Activated CD4-positive, alpha-beta memory T cell treated with anti-CD3 and anti-CD28 coated beads for 36 hours (primary cell): ENCODE data around the gene CYP24A1. TPM values are rescaled to one million over a fixed set of nuclear protein-coding genes. Genes with fewer than 3 reads are reported as not detected.

Source experiments
- CTCF ChIA-PET: fragments of 350-600 bp; sonication (Branson Sonifier 250); formaldehyde crosslinking; loops from one replicate; lab custom pipeline; 2021; ENCODE audit warnings: antibody characterized with exemption, inconsistent platforms; lab: Charles Lee
- POLR2A ChIA-PET: fragments of 350-600 bp; sonication (Branson Sonifier 250); formaldehyde crosslinking; loops from one replicate; lab custom pipeline; 2021; ENCODE audit warnings: antibody characterized with exemption; lab: Charles Lee
- DNase-seq: peaks from one replicate; pipeline ENCODE4 v3.0.0-alpha.2; 2020
- H3K27ac Mint-ChIP-seq: one replicate; pipeline ENCODE4 v1.8.0; 2021; ENCODE audit warnings: mixed read lengths
- H3K27me3 Mint-ChIP-seq: one replicate; pipeline ENCODE4 v1.8.0; 2021; ENCODE audit warnings: mixed read lengths
- H3K36me3 Mint-ChIP-seq: one replicate; pipeline ENCODE4 v1.8.0; 2021; ENCODE audit warnings: mixed read lengths
- H3K4me1 Mint-ChIP-seq: one replicate; pipeline ENCODE4 v1.8.0; 2021; ENCODE audit warnings: low read depth, mixed read lengths
- H3K4me3 Mint-ChIP-seq: one replicate; pipeline ENCODE4 v1.8.0; 2021; ENCODE audit warnings: mild to moderate bottlenecking, mixed read lengths
- H3K9me3 Mint-ChIP-seq: one replicate; pipeline ENCODE4 v1.8.0; 2021; ENCODE audit warnings: mixed read lengths
- intact Hi-C: fragments of 100-400 bp; cut with micrococcal nuclease; formaldehyde crosslinking; loops from one replicate; pipeline ENCODE4 v1.15.1; 2023
- total RNA-seq, 2 experiments: library from RNA; stranded (reverse); gene quantifications; one replicate each; pipeline ENCODE4 v1.2.3, GENCODE V29; 2021

Gene CYP24A1
- total RNA-seq, 2 experiments from 2014 or later: 0.57 to 0.92 TPM

DNA sequence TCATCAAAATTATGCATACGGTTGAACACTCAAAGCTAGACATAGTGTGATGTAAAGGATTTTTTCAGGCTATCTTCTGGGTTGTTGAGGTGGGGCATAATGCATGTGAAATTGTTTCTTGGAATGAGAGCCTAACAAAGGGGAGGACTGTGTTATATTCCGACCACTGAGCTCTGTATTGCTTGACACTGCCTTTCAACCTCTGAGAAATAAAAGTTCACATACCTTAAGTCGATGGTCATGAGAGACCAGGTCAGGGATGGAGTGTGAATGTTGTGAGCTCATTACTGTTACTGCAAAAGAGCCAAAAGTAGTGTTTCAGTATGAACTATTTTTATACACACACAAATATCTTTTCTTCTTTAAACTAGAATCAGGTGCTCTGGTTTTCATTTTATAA, 39.1 kb upstream of the CYP24A1 start:
- DNase-seq: no peak
- Mint-ChIP-seq H3K27ac (no peak overlapping the region), H3K27me3 (no peaks in the 10 kb centered on the region), H3K4me1 (peaks cover 35% of the 10 kb centered on the region), H3K36me3 (peaks cover 11% of the 10 kb centered on the region), H3K9me3 (no peaks in the 10 kb centered on the region), H3K4me3 (no peak overlapping the region)
- intact Hi-C loops: no loop called here
- CTCF ChIA-PET: interaction anchor here (1.2 to 2.5 kb wide), 3 partner anchors 9 to 109 kb away, joined by 4 to 6 read pairs (median 6); no protein-coding TSS in a partner anchor
- POLR2A ChIA-PET: no interaction called here

- H3K9me3 Mint-ChIP-seq: no peaks in the 10 kb centered on the region
- CTCF ChIA-PET: interaction anchor here (1.7 kb wide), 1 partner anchor 12 kb away, joined by 6 read pairs; no protein-coding TSS in a partner anchor
- peaks cover 37% of the 10 kb centered on the region for H3K4me1 Mint-ChIP-seq
- intact Hi-C loops: no loop called here
- DNase-seq: no peak
- POLR2A ChIA-PET: no interaction called here
- no peaks in the 10 kb centered on the region for H3K27me3 Mint-ChIP-seq
- peaks cover 9% of the 10 kb centered on the region for H3K36me3 Mint-ChIP-seq
- no peak overlapping the region for H3K4me3 Mint-ChIP-seq
- no peak overlapping the region for H3K27ac Mint-ChIP-seq
These were observed 38.4 kb upstream of the CYP24A1 start for GRCh38 chr20:54212226-54212625.

GRCh38 chr20:54209216-54209813, 35.5 kb upstream of the CYP24A1 start:
- H3K4me3 Mint-ChIP-seq: peak overlapping the region; percentile 86
- intact Hi-C loops: loop anchor here (5.0 to 10.0 kb wide), 2 partner anchors 78 to 615 kb away; partner anchors contain the start of gene ZNF217
- DNase-seq: no peak
- H3K27me3 Mint-ChIP-seq: no peaks in the 10 kb centered on the region
- ChIA-PET CTCF (interaction anchor here (1.0 to 2.8 kb wide), 6 partner anchors 9 to 439 kb away, joined by 3 to 18 read pairs (median 10); no protein-coding TSS in a partner anchor), POLR2A (no interaction called here)
- H3K4me1 Mint-ChIP-seq: peaks cover 51% of the 10 kb centered on the region
- no peaks in the 10 kb centered on the region for H3K9me3 Mint-ChIP-seq
- H3K27ac Mint-ChIP-seq: no peak overlapping the region
- no peaks in the 10 kb centered on the region for H3K36me3 Mint-ChIP-seq

DNA sequence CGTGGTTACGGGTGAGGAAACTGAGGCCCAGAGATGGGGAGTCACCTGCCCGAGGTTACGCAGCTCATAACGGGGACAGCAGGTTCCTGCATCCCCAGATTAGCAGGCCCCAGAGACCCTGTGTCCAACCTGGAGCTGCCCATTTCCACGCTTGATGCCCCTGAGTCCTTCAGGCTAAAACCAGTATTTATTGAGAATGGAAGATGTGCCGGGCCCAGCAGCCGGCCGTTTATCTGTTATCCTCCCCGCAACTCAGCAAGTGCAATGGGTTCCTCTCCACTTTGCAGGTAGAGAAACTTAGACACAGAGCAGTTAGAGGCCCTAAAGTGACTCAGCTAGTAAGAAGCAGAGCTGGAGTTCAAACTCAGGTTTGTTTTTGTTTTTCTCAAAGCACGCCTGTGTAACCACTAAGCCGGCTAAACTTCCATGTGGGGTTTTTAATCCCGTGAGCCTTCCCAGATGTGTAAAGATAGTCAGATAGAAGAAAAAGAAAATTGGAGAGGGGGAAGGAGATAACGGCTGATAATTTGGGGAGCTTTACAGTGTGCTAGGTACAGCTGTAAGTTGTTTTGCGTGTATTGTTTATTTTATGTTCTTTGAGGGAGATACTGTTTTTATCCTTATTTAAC, 34.9 kb upstream of the CYP24A1 start:
- Mint-ChIP-seq H3K27ac (peak overlapping the region; percentile 57), H3K4me3 (peak overlapping the region; percentile 86), H3K36me3 (no peaks in the 10 kb centered on the region), H3K27me3 (no peaks in the 10 kb centered on the region), H3K4me1 (peaks cover 51% of the 10 kb centered on the region), H3K9me3 (no peaks in the 10 kb centered on the region)
- intact Hi-C loops: loop anchor here (5.0 to 10.0 kb wide), 2 partner anchors 79 to 614 kb away; partner anchors contain the start of gene ZNF217
- ChIA-PET POLR2A (interaction anchor here (1.1 kb wide), 1 partner anchor 13 kb away, joined by 3 read pairs; no protein-coding TSS in a partner anchor), CTCF (interaction anchor here (0.6 to 2.8 kb wide), 12 partner anchors 10 to 439 kb away, joined by 3 to 18 read pairs (median 6); no protein-coding TSS in a partner anchor)
- peak; percentile 35 for DNase-seq

DNA sequence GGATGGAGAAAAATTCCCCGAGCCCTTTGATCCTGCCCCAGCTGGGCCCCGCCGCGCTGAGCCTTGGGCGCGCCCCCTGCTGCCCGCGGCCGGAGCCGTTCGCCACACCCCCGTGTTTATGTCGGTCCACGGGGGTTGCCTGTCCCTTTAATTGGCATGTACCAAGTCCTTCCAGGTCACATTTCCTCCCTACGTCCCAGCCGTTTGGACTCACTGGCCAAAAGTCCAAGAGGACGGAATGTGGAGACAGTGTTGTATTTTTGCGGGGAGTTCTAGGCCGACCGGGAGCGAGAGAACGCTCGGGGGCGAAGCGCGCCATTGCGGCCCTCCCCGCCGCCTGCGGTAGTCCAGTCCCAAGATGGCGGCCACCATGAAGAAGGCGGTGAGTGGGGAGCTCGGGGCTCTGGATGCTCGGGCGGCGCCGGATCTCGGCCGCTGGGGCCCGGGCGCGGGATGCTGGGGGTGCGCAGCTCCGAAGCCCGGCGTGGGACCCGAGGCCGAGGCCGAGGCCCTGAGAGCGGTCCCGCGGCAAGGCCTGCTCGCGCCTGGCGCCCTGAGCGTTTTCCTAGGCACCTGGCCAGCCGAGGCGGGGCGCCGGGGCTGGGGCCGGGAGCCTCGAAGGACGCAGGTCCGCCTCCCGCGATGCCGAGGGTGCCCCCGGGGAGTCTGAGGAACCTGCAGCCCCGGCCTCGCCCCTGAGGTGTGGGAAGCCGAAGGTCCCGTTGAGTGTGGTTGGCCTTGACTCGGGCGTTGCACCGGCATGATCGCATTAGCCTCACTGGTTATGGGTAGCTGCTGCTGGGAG, 34.2 kb upstream of the CYP24A1 start, which contains the start of gene PFDN4:
TSS of gene PFDN4 (plus strand) at position 345 of the 805 bp plus-strand sequence. CDS start at position 359, 14 bp downstream.
- CTCF ChIA-PET: interaction anchor here (0.6 to 2.8 kb wide), 13 partner anchors 10 to 440 kb away, joined by 3 to 18 read pairs (median 6); no protein-coding TSS in a partner anchor
- Mint-ChIP-seq H3K27me3 (peaks cover 2% of the 10 kb centered on the region), H3K4me1 (peaks cover 50% of the 10 kb centered on the region), H3K36me3 (no peaks in the 10 kb centered on the region), H3K4me3 (peak within 1 kb of the TSS; percentile 95), H3K9me3 (no peaks in the 10 kb centered on the region), H3K27ac (peak within 1 kb of the TSS; percentile 99)
- intact Hi-C loops: loop anchor here (5.0 to 10.0 kb wide), 2 partner anchors 79 to 613 kb away; partner anchors contain the start of gene ZNF217
- POLR2A ChIA-PET: interaction anchor here (1.1 kb wide), 1 partner anchor 14 kb away, joined by 3 read pairs; no protein-coding TSS in a partner anchor
- peak; percentile 88 for DNase-seq

- CTCF ChIA-PET: interaction anchor here (1.0 to 2.8 kb wide), 8 partner anchors 9 to 439 kb away, joined by 3 to 18 read pairs (median 9); no protein-coding TSS in a partner anchor
- peaks cover 2% of the 10 kb centered on the region for H3K27me3 Mint-ChIP-seq
- peak overlapping the region; percentile 95 for H3K4me3 Mint-ChIP-seq
- DNase-seq: no peak
- intact Hi-C loops: loop anchor here (5.0 to 10.0 kb wide), 2 partner anchors 80 to 612 kb away; partner anchors contain the start of gene ZNF217
- H3K36me3 Mint-ChIP-seq: no peaks in the 10 kb centered on the region
- POLR2A ChIA-PET: no interaction called here
- peaks cover 48% of the 10 kb centered on the region for H3K4me1 Mint-ChIP-seq
- H3K9me3 Mint-ChIP-seq: no peaks in the 10 kb centered on the region
- H3K27ac Mint-ChIP-seq: peak overlapping the region; percentile 99
These were observed 33.4 kb upstream of the CYP24A1 start for GRCh38 chr20:54207053-54207742.

- H3K9me3 Mint-ChIP-seq: no peaks in the 10 kb centered on the region
- peaks cover 2% of the 10 kb centered on the region for H3K27me3 Mint-ChIP-seq
- peaks cover 37% of the 10 kb centered on the region for H3K4me1 Mint-ChIP-seq
- intact Hi-C loops: loop anchor here (1.0 to 10.0 kb wide), 3 partner anchors 82 to 611 kb away; partner anchors contain the start of gene ZNF217
- H3K4me3 Mint-ChIP-seq: no peak overlapping the region
- ChIA-PET POLR2A (no interaction called here), CTCF (interaction anchor here (1.1 to 2.3 kb wide), 4 partner anchors 17 to 438 kb away, joined by 3 to 8 read pairs (median 4); no protein-coding TSS in a partner anchor)
- peak; percentile 52 for DNase-seq
- peak overlapping the region; percentile 14 for H3K27ac Mint-ChIP-seq
- H3K36me3 Mint-ChIP-seq: no peaks in the 10 kb centered on the region
These were observed 31.7 kb upstream of the CYP24A1 start for GRCh38 chr20:54205450-54205849.

DNA sequence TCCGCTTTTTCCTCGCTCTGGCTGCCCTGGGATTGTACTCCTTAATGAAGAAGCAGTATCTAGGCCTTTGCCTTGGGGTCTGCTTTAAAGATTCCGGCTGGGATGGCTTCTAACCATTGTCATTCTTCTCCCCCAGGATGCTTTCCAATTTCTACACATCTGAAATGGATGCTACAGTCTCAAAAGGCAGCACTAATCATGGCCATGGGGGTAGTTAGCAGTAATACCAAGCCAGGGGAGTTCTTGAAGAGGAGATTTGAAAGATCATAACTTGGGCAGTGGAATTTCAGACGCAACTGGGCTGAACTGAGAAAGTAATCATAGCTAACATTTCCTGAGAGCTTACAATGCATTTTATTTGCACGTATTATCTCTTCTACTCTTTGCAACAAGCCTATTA, 30.7 kb upstream of the CYP24A1 start:
- Mint-ChIP-seq H3K27me3 (peaks cover 2% of the 10 kb centered on the region), H3K27ac (no peak overlapping the region), H3K36me3 (no peaks in the 10 kb centered on the region), H3K9me3 (no peaks in the 10 kb centered on the region), H3K4me3 (no peak overlapping the region), H3K4me1 (peaks cover 27% of the 10 kb centered on the region)
- ChIA-PET CTCF (interaction anchor here (2.3 kb wide), 1 partner anchor 101 kb away, joined by 8 read pairs; no protein-coding TSS in a partner anchor), POLR2A (no interaction called here)
- intact Hi-C loops: loop anchor here (10.0 kb wide), 1 partner anchor 610 kb away; the partner anchor contains the start of gene ZNF217
- DNase-seq: no peak

- Mint-ChIP-seq H3K36me3 (no peaks in the 10 kb centered on the region), H3K4me1 (peaks cover 23% of the 10 kb centered on the region), H3K27me3 (peaks cover 2% of the 10 kb centered on the region), H3K4me3 (no peak overlapping the region), H3K9me3 (no peaks in the 10 kb centered on the region), H3K27ac (no peak overlapping the region)
- intact Hi-C loops: loop anchor here (10.0 kb wide), 1 partner anchor 609 kb away; the partner anchor contains the start of gene ZNF217
- no peak for DNase-seq
- POLR2A ChIA-PET: no interaction called here
- CTCF ChIA-PET: interaction anchor here (0.9 to 7.5 kb wide), 3 partner anchors 101 to 444 kb away, joined by 3 to 233 read pairs (median 8); no protein-coding TSS in a partner anchor
These were observed 30.3 kb upstream of the CYP24A1 start for GRCh38 chr20:54204063-54204462.

- H3K9me3 Mint-ChIP-seq: no peaks in the 10 kb centered on the region
- H3K4me3 Mint-ChIP-seq: no peak overlapping the region
- ChIA-PET POLR2A (no interaction called here), CTCF (interaction anchor here (0.9 to 7.5 kb wide), 3 partner anchors 103 to 444 kb away, joined by 3 to 233 read pairs (median 3); no protein-coding TSS in a partner anchor)
- H3K4me1 Mint-ChIP-seq: peaks cover 18% of the 10 kb centered on the region
- DNase-seq: no peak
- intact Hi-C loops: loop anchor here (10.0 kb wide), 1 partner anchor 608 kb away; the partner anchor contains the start of gene ZNF217
- H3K27me3 Mint-ChIP-seq: peaks cover 2% of the 10 kb centered on the region
- H3K27ac Mint-ChIP-seq: no peak overlapping the region
- no peaks in the 10 kb centered on the region for H3K36me3 Mint-ChIP-seq
These were observed 29.5 kb upstream of the CYP24A1 start for GRCh38 chr20:54203281-54203680.
